HG03571 (cell line): ENCODE results near the gene AFDN.
"Not testable (repeated sequence)": the region's sequence is repeated elsewhere in the genome, so short reads cannot be mapped to it uniquely, and the experiment has no call there.

Experiments
- ATAC-seq: cut with Tn5 transposase; IDR thresholded peaks from one replicate; pipeline ENCODE4 v1.9.1; 2021; ENCODE audit not compliant: unreplicated experiment

Gene AFDN

DNA sequence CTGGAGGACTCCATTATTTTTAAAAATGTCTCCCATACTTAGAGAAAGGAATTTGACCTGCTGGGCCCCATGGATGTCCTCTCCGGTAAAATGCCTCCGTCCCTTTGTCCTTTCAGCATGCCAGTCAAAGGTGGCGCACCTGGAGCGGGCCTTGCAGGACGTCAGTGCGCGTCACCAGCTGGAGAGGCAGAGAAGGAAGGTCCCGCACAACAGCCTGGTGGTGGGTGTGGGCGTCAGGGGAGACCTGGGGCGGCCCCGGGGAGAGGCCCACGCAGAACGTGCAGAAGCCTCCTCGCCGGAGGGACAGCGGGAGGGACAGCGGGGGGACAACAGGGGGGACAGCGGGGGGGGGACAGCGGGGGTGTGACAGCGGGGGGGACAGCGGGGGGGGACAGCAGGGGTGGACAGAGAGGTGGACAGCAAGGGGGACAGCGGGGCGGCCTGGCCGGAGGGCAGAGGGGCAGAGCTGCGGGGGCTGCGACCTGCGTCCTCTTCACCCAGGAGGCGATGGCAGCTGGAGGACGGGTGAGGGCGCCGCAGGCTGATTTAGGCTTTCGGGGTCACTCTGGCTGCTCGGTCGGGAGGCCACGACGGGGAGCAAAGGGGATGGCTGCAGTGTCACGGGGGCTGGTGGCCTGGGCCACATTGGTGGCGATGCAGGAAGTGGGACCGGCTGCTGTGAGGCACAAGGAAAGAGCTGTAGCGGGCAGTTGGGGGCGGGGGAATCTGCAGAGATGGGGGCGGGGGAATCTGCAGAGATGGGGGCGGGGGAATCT is 169.9 kb downstream of the AFDN start:
- ATAC-seq: no peak

DNA sequence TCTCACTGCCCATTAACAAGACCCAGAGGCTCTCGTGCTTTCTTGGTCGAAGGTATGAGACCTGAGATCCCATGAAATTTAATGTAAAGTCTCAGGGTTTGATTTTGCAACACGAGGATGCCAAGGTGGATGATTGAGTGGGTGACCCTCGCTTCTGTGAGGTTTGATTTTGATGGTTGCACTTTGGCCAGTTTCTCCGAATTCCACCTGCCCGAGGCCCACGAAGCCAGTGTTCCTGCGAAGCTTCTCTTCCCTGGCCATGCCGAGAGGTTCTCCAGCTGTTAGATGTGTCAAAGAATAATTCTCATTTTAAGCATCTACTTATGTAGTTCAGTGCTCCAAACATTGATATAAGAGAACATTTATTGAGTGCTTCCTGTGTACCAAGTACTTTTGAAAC is 170.9 kb downstream of the AFDN start, which contains the start of gene KIF25:
TSS of gene KIF25 (plus strand) at position 30 of the 400 bp plus-strand sequence. CDS start 31,915 bp downstream, outside the sequence.
- no peak for ATAC-seq

DNA sequence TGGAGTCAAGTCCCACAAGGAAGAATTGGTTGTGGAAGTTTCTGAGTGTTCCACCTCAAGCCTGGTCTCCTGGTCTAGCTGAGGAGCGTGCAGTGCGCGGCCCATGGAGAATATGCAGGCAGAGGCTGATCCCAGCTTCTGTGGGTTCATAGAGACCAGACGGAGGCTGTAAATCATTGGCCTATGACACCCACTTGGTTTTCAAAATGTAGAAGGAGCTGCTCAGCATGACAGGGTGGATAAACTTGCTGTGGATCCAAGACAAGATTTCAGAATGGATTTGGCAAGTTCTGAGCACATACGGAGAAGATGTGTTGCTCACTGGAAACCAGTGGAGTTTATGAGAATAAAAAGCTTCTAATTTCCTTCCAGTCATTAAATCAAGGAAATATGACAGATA is 171.5 kb downstream of the AFDN start:
- no peak for ATAC-seq

DNA sequence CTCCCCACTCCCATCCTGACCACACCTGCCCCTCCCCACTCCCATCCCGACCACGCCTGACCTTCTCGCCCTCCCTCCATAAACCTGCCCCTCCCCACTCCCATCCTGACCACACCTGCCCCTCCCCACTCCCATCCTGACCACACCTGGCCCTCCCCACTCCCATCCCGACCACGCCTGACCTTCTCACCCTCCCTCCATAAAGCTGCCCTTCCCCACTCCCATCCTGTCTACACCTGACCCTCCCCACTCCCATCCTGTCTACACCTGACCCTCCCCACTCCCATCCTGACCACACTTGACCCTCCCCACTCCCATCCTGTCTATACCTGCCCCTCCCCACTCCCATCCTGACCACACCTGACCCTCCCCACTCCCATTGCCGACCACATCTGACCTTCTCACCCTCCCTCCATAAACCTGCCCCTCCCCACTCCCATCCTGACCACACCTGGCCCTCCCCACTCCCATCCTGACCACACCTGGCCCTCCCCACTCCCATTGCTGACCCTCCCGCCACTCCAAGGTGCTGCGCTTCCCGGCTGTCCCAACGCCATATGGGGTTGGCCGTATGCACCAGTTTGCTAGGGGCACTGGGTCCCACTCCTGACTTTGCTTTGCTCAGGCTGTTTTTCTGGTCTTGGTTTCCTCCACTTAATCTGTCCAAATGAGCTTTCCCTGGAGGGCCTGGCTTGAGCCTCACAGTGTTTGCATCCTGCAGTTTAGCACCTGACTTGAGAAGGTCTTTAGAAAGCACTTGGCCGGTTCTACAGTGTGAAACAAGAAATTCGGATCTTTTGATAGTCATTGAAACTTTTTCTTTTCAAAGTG is 173.7 kb downstream of the AFDN start:
- no peak for ATAC-seq

DNA sequence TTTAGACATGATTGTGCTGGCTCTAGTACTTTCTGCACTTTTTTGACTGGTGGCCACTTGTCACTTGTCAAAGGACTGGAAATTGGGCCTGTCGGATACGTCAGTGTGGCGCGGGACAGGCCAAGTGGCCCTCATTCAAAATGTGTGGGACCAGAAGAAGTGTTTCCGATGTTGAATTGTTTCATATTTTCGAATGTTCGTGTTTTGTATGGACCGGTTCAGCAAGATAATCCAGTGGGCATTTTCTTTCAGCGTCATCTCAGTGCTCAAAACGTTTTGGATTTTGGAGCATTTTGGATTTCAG is 174.3 kb downstream of the AFDN start:
- no peak for ATAC-seq

DNA sequence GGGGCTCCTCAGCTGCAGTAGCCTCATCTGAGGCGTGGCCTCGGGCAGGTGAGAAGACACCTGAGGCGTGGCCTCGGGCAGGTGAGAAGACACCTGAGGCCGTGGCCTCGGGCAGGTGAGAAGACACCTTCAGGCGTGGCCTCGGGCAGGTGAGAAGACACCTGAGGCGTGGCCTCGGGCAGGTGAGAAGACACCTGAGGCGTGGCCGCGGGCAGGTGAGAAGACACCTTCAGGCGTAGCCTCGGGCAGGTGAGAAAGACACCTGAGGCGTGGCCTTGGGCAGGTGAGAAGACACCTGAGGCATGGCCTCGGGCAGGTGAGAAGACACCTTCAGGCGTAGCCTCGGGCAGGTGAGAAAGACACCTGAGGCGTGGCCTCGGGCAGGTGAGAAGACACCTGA is 174.8 kb downstream of the AFDN start:
- not testable (repeated sequence) for ATAC-seq

DNA sequence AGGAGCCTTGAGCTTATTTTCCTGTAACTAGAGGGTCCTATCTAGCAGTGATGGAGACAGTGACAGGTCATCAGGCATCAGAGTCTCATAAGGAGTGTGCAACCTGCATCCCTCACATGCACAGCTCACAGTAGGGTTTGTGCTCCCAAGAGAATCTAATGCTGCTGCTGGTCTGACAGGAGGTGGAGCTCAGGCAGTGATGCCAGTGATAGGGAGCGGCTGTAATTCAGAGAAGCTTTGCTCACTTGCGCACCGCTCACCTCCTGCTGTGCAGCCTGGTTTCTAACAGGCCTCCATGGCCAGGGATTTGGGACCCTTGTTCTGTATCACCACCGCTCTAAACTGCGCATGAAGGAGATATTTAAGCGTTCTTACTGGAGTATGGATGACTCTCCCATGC is 176.1 kb downstream of the AFDN start:
- no peak for ATAC-seq

DNA sequence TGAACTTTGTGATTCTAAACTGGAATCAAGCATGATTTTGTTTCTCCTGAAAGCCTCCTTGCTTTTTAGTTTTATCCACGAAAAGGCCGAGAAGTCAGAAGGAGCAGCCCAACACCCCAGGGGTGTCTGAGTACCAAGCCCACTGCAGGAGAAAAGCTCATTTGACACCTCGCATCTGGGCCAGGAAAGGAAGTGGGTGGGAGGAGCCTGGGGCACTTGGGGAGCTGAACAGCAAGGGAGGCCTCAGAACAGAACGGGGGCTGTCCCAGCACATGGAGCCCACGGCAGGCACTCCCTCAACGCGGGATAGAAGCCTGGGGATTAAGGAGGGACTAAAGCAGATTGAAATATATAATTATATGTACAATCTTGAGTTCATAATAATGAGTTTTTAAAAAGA is 177.3 kb downstream of the AFDN start:
- no peak for ATAC-seq

DNA sequence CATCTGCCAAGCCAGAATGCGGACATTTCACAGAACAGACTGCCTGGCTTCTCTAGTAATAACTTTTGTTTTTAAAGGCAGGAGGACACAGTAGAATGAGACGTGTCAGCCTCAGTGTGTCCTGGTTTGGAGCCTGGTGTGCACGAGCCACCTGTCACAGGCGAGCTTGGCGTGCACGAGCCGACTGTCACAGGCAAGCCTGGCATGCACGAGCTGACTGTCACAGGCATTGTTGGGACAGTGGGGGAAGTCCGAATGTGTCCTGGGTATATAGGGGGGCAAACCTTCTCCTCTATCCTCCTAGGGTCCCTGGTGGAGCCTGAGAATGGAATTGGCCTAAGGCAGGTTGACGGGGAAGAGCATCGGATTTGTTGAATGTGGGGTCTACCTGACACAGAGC is 178.2 kb downstream of the AFDN start:
- no peak for ATAC-seq

DNA sequence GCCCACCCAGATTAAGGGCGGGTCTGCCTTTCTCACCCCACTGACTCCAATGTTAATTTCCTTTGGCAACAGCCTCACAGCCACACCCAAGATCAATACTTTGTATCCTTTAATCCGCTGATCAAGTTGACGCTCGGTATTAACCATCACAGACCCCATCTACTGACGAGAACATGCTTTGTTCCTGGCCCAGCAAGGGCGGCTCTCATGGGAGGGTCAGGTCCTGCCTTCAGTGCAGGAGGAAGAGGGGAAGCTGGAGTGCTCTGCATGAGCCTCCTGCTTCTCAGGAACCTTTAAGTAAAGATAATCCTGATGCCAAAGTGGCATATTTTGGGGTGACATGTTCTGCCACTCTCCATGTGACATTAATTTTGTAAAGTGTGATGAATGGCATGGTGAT is 179.1 kb downstream of the AFDN start:
- ATAC-seq: no peak

DNA sequence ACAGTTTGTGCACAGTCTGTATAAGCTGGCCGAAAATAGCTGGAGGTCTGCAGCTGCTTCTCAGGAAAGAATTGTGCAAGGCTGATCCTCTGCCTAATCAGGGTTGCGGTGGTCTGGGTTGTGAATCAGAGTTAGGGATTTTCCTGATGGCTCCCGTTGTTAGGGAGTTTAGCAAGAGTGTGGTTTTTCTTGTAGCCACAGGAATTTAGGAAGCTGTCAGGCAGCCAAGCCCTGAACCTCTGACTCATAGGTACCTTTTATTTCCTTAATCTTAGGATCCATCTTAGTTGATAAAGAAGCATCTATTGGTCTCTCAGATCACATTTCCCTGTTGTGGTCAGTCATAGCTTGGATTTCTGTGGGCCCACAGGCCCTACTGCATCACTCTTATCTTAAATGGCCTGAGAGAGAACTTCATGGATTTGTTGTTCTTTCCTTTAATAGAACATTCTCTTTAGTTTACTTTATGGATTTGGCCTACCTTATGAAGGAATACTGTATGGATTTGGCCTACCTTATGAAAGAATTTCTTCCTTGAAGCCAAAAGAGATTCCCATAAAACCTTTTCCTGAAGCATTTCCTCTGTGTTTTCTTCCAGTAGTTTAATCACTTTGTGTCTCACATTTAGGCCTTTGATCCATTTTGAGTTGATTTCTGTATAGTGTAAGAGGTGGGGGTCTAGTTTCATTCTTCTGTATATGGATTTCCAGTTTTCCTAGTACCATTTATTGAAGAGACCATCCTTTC is 181.1 kb downstream of the AFDN start:
- no peak for ATAC-seq

DNA sequence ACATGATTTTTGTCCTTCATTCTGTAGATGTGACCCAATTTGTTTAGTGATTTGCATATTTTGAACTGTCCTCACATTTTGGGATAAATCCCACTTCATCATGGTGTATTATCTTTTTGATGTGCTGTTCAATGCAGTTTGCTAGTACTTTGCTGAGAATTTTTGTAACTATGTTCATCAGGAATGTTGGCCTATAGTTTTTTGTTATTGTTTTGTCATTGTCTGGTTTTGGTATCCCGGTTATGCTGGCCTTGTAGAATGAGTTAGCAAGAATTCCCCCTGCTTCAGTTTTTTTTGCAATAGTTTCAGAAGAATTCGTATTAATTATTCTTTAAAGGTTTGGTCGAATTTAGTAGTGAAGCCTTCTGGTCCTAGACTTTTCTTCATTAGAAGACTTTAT is 182.6 kb downstream of the AFDN start:
- ATAC-seq: no peak

DNA sequence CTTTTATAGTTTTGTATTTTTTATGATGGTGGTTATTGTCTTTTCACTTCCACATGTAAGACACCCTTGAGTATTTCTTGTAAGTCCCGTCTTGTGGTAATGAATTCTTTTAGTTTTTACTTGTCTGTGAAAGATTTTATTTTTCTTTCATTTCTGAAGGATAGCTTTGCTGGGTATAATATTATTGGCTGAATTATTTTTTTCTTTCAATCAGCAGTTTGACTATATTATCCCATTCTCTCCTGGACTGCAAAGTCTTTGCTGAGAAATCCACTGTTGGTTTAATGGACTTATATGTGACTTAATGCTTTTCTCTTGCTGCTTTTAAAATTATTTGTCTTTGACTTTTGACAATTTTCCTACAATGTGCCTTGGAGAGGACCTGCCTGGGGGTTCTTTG is 184.6 kb downstream of the AFDN start:
- no peak for ATAC-seq

DNA sequence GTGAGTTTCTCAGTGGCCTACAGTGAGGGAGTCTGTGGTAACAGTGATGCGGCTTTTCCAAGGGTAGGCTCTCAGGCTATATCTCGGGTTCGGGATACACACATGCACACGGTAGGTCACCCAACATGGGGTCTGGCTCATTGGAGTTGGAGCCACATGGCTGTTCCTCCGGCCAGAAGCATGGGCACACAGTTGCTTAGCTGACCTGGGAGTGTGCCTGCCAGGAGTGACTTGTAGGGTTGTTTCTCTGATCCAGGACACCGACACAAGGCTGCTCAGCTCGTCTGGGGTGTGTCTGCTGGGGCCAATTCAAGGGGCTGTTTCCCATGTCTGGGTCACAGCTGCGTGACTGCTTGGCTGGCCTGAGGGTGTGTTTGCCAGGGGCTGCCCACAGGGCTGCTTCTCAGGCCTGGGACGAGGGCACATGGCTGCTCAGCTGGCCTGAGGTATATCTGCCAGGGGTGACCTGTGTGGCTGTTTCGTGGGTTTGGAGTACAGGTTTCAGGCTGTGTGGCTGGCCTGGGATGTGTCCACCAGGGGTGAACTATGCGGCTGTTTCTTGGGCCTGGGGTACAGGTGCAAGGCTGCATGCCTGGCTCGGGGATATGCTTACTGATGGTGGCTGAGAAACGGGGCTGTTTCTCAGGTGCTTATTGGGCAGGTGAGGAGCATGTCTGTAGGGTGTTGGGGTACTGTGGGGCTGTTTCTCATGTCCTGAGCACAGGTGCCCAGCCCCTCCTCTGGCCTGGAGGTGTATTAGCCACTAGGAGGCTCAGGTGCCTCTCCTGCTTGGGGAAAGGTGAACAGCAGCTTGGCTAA is 185.9 kb downstream of the AFDN start:
- no peak for ATAC-seq

DNA sequence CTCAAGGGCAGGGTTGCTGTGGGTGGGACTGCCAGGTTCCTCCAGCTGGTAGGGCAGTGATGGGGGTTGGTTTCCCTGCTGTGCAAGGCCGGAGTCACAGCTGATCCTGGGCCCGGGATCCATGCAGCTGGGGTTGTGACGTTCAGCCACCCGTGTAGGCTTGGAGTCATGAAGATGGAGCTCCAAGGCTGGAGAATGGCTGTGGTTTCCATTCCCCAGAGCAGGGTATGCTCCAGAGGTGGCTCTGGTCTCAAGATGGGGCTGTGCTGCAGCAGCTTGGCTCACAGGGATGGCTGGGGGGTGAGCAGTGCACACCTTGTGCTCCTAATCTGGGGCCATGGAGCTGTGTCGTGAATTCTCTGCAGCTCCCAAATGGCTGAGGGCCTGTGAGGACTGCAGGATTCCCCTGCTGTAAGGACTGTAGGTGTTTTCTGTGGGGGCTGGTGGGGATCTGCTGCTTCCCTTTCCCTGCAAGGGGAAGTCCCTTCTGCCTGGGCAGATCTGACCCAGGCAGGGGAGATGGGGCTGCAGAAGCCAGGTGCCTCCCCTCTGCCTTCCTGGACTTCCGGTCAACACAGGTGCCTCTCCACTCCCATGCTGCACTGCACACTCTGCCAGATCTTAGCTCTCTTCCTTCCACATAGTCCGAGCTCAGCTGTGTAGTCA is 186.7 kb downstream of the AFDN start:
- ATAC-seq: no peak

DNA sequence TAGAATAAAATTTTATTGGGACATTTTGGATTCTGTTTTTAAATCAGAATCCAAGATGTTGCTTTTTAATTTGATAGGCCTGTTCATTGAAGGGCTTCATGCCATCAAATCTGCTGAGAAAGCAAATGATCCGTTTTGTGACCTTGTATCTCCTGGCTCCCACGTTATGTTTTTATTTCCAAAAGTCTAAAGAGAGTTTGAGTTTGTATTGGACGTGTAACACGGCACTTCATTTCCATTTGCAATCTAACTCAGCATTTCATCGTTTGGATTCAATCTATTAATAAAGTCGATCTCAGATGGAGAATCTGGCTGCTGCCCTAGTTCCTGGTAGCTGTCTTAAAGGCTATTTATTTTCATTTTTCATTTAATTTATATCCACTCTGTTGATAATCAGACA is 187.7 kb downstream of the AFDN start:
- ATAC-seq: no peak

DNA sequence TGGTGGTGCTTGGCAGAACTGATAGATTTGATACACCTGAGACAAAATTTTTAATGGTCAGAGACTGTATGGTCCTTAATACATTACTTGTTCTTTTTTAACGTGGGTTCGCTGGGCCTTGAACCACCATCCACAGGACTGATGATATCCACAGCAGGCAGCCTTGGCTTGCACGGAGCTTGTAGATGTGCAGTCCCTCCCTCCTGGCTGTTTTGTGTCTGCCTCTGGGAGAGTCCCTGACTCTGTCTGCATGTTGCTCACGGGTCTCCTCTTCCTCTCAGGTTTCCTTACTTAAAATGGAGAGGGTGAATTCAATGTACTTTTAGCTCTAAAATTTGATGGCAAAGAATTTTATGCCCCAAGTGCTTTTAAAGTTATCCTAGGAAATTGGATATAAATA is 188.3 kb downstream of the AFDN start:
- ATAC-seq: no peak

DNA sequence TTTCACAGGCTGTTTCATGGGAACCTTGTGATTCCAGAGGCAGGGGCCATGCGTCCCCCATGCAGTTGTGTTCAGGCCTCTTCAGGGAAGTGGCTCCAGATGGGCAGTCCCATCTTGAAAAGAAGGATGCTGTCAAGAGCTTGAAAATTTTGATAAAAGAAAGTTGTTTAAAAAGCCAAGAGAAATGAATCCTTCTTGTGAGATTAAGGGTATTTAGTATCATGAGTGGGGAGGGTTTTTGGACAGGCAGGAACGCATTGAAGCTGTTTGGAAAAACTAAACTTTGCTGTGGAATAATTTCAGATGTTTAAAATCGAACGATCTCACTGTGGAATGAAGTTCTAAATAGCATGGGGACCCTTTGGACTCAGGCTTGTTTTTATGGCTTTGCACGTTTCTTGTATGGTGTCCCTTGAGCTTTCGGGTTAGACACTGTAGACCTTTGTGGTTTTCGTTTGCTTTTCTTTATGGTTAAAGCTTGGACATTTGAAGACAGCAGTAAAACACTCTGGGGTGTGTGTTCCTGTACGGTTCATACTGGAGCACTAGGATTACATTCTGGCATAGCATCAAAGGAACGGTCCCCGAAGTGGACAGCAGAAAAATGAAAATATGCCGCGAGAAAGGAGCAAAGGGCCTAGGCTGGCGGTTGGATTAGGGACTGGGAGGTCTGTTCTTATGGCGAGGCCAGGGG is 188.9 kb downstream of the AFDN start:
- ATAC-seq: no peak

DNA sequence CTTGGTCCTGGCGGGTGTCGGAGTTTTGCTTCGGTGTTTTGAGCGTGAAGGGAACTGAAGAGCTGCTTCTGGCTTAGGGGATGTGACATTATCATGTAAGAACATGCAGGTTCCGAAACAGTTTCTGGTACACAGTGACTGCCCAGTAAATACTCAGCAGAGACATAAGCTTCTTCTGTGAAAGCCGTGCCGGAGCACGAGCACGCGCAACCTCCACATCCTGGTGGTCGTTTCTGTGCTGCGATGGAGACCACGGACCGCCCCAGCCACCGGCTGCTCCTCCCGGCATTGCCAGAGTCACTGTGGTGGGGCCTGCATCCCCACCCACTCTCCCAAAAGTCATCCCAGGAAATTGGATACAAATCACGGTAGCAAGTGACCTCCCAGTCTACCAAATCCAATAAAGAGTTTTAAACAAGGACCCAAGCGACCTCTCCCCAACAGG is 189.5 kb downstream of the AFDN start:
- no peak for ATAC-seq
